ENCODE data around the gene APOL3.
"Not testable (repeated sequence)": the region's sequence is repeated elsewhere in the genome, so short reads cannot be mapped to it uniquely, and the experiment has no call there.

APOL3 gene

GRCh38 chr22:36192542-36192941, 32.0 kb upstream of the APOL3 start:
- Histone ChIP-seq H3K4me1 (ENCODE audit: insufficient read depth, low read length) (peaks cover 28% of the 10 kb centered on the region), H3K36me3 (ENCODE audit: insufficient read depth, low read length) (no peaks in the 10 kb centered on the region), H3K4me3 (ENCODE audit: low read depth in 1 of 2, low read length in 2 of 2) (no peak overlapping the region), H3K27me3 (ENCODE audit: control insufficient read depth in 1 of 2, insufficient read depth in 2 of 2, low read length in 2 of 2) (no peaks in the 10 kb centered on the region), H3K9ac (ENCODE audit: low read length) (no peak overlapping the region), H3K27ac (ENCODE audit: low read depth, low read length) (no peak overlapping the region), H3K9me3 (ENCODE audit: low read length) (no peaks in the 10 kb centered on the region)

GRCh38 chr22:36191106-36191836, 30.7 kb upstream of the APOL3 start:
- peaks cover 18% of the 10 kb centered on the region for H3K4me1 ChIP-seq (ENCODE audit: insufficient read depth, low read length)
- H3K27ac ChIP-seq (ENCODE audit: low read depth, low read length), result peak overlapping the region; percentile 19
- no peak overlapping the region for H3K9ac ChIP-seq (ENCODE audit: low read length)
- no peaks in the 10 kb centered on the region for H3K36me3 ChIP-seq (ENCODE audit: insufficient read depth, low read length)
- H3K27me3 ChIP-seq (ENCODE audit: control insufficient read depth in 1 of 2, insufficient read depth in 2 of 2, low read length in 2 of 2), result no peaks in the 10 kb centered on the region
- H3K9me3 ChIP-seq (ENCODE audit: low read length), result no peaks in the 10 kb centered on the region
- H3K4me3 ChIP-seq (ENCODE audit: low read depth in 1 of 2, low read length in 2 of 2), result no peak overlapping the region

DNA sequence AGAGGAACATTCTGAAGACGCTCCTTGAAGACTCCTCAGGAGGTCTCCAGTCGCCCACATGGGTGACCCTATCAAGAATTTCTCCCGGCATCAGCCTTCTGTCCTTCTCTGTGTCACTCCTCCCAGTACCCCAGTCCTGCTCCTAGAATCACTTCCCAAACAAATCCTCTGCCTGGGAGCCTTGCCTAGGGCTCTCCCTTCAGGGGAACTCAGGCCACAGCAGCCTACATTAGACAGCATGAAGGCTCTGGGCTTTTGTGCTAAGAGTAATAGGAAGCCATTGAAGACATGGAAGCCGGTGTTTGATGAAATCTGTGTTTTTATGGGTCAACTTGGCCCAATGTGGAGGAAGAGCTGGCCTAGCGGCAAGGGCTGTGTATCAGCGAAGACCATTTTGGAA, 27.3 kb upstream of the APOL3 start:
- H3K27me3 ChIP-seq (ENCODE audit: control insufficient read depth in 1 of 2, insufficient read depth in 2 of 2, low read length in 2 of 2); H3K27ac ChIP-seq (ENCODE audit: low read depth, low read length); H3K9ac ChIP-seq (ENCODE audit: low read length); H3K36me3 ChIP-seq (ENCODE audit: insufficient read depth, low read length); H3K9me3 ChIP-seq (ENCODE audit: low read length); H3K4me1 ChIP-seq (ENCODE audit: insufficient read depth, low read length); H3K4me3 ChIP-seq (ENCODE audit: low read depth in 1 of 2, low read length in 2 of 2): not testable (repeated sequence)

DNA sequence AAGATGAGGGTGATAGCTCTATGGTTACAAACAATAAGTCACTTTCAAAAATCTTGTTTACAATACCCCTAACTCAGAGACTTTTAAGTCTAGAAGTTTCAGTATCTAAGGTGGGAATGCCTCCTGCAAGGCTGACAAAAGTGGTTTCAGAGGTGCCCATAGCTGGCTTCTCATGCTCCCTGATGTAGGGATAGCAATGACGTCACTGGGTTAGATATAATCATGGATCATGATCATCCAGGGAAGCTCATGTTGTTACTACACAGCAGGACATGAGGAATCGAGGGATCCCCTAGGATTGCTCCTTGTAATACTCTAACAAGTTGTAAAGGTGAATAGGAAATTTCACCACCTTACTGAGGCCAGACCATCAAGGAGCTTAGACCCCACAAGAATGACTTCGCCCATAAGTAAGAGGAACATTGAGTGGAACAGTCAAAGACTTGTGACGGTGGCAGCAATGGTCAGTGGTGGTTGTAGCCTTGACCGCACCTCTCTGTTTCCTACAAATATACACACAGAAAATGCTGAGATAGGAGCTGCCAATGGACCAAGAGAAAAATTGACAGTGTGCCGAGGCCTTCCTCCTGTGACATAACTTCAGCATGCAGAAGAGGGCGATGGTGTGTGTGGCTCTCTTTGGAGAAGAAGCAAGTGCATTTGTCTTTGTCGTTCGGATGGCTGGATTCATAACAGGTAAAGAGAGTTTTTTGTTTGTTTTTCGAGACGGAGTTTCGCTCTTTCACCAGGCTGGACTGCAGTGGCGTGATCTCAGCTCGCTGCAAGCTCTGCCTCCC, 25.5 kb upstream of the APOL3 start:
- H3K27me3 ChIP-seq (ENCODE audit: control insufficient read depth in 1 of 2, insufficient read depth in 2 of 2, low read length in 2 of 2), result no peaks in the 10 kb centered on the region

DNA sequence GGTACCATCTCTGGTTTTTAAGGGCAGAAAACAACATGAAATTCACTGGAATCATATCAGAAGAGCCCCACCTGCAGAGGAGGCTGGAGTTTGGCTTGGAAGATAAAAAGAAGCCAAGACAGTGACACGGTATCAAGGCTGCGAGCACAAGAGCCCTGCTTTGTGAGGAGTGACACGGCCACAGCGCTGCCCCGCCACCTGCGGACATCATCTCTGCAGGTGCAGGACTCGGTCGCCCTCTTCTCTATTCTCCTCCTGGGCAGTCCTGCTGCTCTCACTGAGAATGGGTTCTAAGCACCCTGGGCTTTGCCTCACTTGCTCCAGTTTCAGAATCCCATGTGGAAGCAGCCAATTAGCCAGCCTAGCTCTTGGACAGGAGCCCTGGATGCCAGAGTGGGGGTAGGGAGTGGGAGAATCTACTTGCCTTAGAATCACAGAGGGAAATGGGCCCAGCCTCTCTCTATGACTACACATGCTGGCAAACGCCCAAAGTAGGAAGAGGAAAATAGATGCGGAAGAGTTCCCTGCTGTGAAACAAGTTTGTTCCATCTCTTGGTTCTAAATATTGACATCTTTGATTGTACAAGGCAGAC, 24.0 kb upstream of the APOL3 start:
- Histone ChIP-seq H3K36me3 (ENCODE audit: insufficient read depth, low read length) (no peaks in the 10 kb centered on the region), H3K4me1 (ENCODE audit: insufficient read depth, low read length) (no peaks in the 10 kb centered on the region), H3K27ac (ENCODE audit: low read depth, low read length) (no peak overlapping the region), H3K27me3 (ENCODE audit: control insufficient read depth in 1 of 2, insufficient read depth in 2 of 2, low read length in 2 of 2) (no peaks in the 10 kb centered on the region), H3K9me3 (ENCODE audit: low read length) (no peaks in the 10 kb centered on the region), H3K9ac (ENCODE audit: low read length) (no peak overlapping the region), H3K4me3 (ENCODE audit: low read depth in 1 of 2, low read length in 2 of 2) (no peak overlapping the region)

More for the DNA sequence above, 25.5 kb upstream of the APOL3 start:
- Histone ChIP-seq H3K9ac (ENCODE audit: low read length) (no peak overlapping the region), H3K27ac (ENCODE audit: low read depth, low read length) (no peak overlapping the region), H3K36me3 (ENCODE audit: insufficient read depth, low read length) (no peaks in the 10 kb centered on the region), H3K4me3 (ENCODE audit: low read depth in 1 of 2, low read length in 2 of 2) (no peak overlapping the region), H3K9me3 (ENCODE audit: low read length) (no peaks in the 10 kb centered on the region), H3K4me1 (ENCODE audit: insufficient read depth, low read length) (no peaks in the 10 kb centered on the region)

GRCh38 chr22:36183446-36183845, 22.9 kb upstream of the APOL3 start:
- no peak overlapping the region for H3K27ac ChIP-seq (ENCODE audit: low read depth, low read length)
- no peak overlapping the region for H3K9ac ChIP-seq (ENCODE audit: low read length)
- no peaks in the 10 kb centered on the region for H3K36me3 ChIP-seq (ENCODE audit: insufficient read depth, low read length)
- H3K4me3 ChIP-seq (ENCODE audit: low read depth in 1 of 2, low read length in 2 of 2), result no peak overlapping the region
- H3K27me3 ChIP-seq (ENCODE audit: control insufficient read depth in 1 of 2, insufficient read depth in 2 of 2, low read length in 2 of 2), result no peaks in the 10 kb centered on the region
- no peaks in the 10 kb centered on the region for H3K9me3 ChIP-seq (ENCODE audit: low read length)
- no peaks in the 10 kb centered on the region for H3K4me1 ChIP-seq (ENCODE audit: insufficient read depth, low read length)

DNA sequence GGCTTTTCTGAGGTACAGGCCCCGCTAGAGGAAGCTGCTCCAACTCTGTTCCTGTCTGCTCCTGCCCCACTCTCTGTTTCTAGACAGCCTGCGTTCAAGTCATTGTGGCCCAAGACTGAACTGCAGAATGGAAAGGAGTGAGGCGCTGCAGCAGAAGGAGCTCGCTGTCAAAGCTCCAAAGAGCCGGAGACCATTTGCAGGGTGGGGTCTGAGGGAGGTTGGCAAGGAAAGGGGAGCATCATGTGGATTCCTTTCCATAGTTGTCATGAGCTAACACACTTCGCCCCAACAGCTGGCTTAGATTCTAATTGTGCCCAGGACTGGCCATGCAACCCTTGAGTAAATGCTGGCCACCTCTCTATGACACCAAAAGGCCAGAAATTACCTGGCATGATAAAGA, 22.3 kb upstream of the APOL3 start:
- H3K9me3 ChIP-seq (ENCODE audit: low read length), result no peaks in the 10 kb centered on the region
- H3K9ac ChIP-seq (ENCODE audit: low read length), result no peak overlapping the region
- H3K4me3 ChIP-seq (ENCODE audit: low read depth in 1 of 2, low read length in 2 of 2), result no peak overlapping the region
- H3K27ac ChIP-seq (ENCODE audit: low read depth, low read length), result no peak overlapping the region
- H3K27me3 ChIP-seq (ENCODE audit: control insufficient read depth in 1 of 2, insufficient read depth in 2 of 2, low read length in 2 of 2), result no peaks in the 10 kb centered on the region
- no peaks in the 10 kb centered on the region for H3K36me3 ChIP-seq (ENCODE audit: insufficient read depth, low read length)
- H3K4me1 ChIP-seq (ENCODE audit: insufficient read depth, low read length), result no peaks in the 10 kb centered on the region

DNA sequence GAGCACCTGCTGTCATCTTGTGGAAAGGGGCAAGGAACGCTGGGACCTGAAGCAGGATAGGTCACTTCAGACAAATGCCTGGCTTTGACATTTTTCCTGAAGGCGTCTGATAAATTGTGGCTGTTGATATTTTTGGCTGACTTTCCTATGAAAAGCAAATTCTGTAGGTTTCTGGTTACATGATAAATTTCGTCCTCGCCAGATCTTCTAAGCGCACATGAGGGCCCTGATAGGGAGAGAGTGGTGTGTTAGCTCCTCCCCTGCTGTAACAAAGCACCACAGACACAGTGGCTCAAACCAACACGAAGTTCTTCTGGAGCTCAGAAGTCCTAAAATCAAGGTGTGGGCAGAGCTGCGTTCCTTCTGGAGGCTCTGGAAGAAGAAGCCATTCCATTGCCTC, 21.5 kb upstream of the APOL3 start:
- no peaks in the 10 kb centered on the region for H3K4me1 ChIP-seq (ENCODE audit: insufficient read depth, low read length)
- no peak overlapping the region for H3K4me3 ChIP-seq (ENCODE audit: low read depth in 1 of 2, low read length in 2 of 2)
- H3K27me3 ChIP-seq (ENCODE audit: control insufficient read depth in 1 of 2, insufficient read depth in 2 of 2, low read length in 2 of 2), result no peaks in the 10 kb centered on the region
- no peak overlapping the region for H3K27ac ChIP-seq (ENCODE audit: low read depth, low read length)
- H3K9me3 ChIP-seq (ENCODE audit: low read length), result no peaks in the 10 kb centered on the region
- H3K36me3 ChIP-seq (ENCODE audit: insufficient read depth, low read length), result no peaks in the 10 kb centered on the region
- H3K9ac ChIP-seq (ENCODE audit: low read length), result no peak overlapping the region

- Histone ChIP-seq H3K9me3 (ENCODE audit: low read length) (no peaks in the 10 kb centered on the region), H3K4me1 (ENCODE audit: insufficient read depth, low read length) (no peaks in the 10 kb centered on the region), H3K27me3 (ENCODE audit: control insufficient read depth in 1 of 2, insufficient read depth in 2 of 2, low read length in 2 of 2) (no peaks in the 10 kb centered on the region), H3K9ac (ENCODE audit: low read length) (no peak overlapping the region), H3K27ac (ENCODE audit: low read depth, low read length) (no peak overlapping the region), H3K4me3 (ENCODE audit: low read depth in 1 of 2, low read length in 2 of 2) (no peak overlapping the region), H3K36me3 (ENCODE audit: insufficient read depth, low read length) (no peaks in the 10 kb centered on the region)
Measured at GRCh38 chr22:36180928-36181327, 20.4 kb upstream of the APOL3 start.

GRCh38 chr22:36180038-36180880, 19.7 kb upstream of the APOL3 start:
- Histone ChIP-seq H3K27me3 (ENCODE audit: control insufficient read depth in 1 of 2, insufficient read depth in 2 of 2, low read length in 2 of 2) (no peaks in the 10 kb centered on the region), H3K9me3 (ENCODE audit: low read length) (no peaks in the 10 kb centered on the region), H3K9ac (ENCODE audit: low read length) (no peak overlapping the region), H3K27ac (ENCODE audit: low read depth, low read length) (no peak overlapping the region), H3K36me3 (ENCODE audit: insufficient read depth, low read length) (no peaks in the 10 kb centered on the region), H3K4me1 (ENCODE audit: insufficient read depth, low read length) (no peaks in the 10 kb centered on the region), H3K4me3 (ENCODE audit: low read depth in 1 of 2, low read length in 2 of 2) (no peak overlapping the region)

DNA sequence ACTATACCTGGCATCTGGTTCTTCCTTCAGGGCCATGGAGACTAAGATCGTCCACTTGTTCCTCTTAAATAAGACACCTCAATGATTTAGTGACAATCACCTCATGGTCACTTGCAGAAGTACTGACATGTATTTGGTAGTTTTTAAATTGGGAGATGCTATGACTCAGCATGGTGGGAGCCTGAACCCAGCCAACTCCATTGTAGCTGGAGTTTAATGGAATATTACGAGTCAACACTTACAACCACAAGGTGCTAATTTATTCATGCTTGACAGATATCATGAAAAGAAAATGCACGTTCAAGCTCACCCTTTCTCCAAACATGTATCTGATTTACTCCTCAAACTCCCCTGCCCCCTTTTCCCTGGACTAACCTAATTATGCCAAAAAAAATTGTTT, 16.6 kb upstream of the APOL3 start:
- Histone ChIP-seq H3K4me3 (ENCODE audit: low read depth in 1 of 2, low read length in 2 of 2) (no peak overlapping the region), H3K4me1 (ENCODE audit: insufficient read depth, low read length) (no peaks in the 10 kb centered on the region), H3K27ac (ENCODE audit: low read depth, low read length) (no peak overlapping the region), H3K27me3 (ENCODE audit: control insufficient read depth in 1 of 2, insufficient read depth in 2 of 2, low read length in 2 of 2) (no peaks in the 10 kb centered on the region), H3K9ac (ENCODE audit: low read length) (no peak overlapping the region), H3K36me3 (ENCODE audit: insufficient read depth, low read length) (no peaks in the 10 kb centered on the region), H3K9me3 (ENCODE audit: low read length) (no peaks in the 10 kb centered on the region)
